GM23338 (cell line): ENCODE results near the gene SLC12A5. TPM values are rescaled to one million over a fixed set of nuclear protein-coding genes. Genes with fewer than 3 reads are reported as not detected.

ENCODE experiments used
- ATAC-seq: fragments of 200-7000 bp; cut with Tn5 transposase; 3 replicates; pipeline ENCODE4 v1.9.1; 2020
- DNase-seq: peaks from one replicate; pipeline ENCODE4 v3.0.0-alpha.2; 2015; ENCODE audit warnings: low spot score
- H2AFZ ChIP-seq: fragments of 200-600 bp; sonication (generic); 2 replicates; pipeline ENCODE4 v1.8.0; 2016; ENCODE audit warnings: antibody characterized with exemption, mild to moderate bottlenecking, moderate library complexity
- H3F3A ChIP-seq: fragments of 200-600 bp; sonication (generic); replicated peaks from 2 replicates; pipeline ENCODE4 v1.8.0; 2017; ENCODE audit warnings: antibody characterized with exemption, mixed run types, low read depth
- H3K27ac ChIP-seq: fragments of 200-600 bp; sonication (generic); 2 replicates; pipeline ENCODE4 v1.6.1; 2016; ENCODE audit warnings: low read depth
- H3K27me3 ChIP-seq: fragments of 200-600 bp; sonication (generic); 2 replicates; pipeline ENCODE4 v1.8.0; 2016; ENCODE audit warnings: mild to moderate bottlenecking, mixed run types, moderate library complexity; ENCODE audit not compliant: insufficient read depth
- H3K36me3 ChIP-seq: fragments of 200-600 bp; sonication (generic); 2 replicates; pipeline ENCODE4 v1.8.0; 2016; ENCODE audit warnings: mild to moderate bottlenecking; ENCODE audit not compliant: insufficient read depth
- H3K4me1 ChIP-seq: fragments of 200-600 bp; sonication (generic); 2 replicates; pipeline ENCODE4 v1.8.0; 2016; ENCODE audit warnings: mild to moderate bottlenecking, moderate library complexity; ENCODE audit not compliant: insufficient read depth
- H3K4me2 ChIP-seq: fragments of 200-600 bp; sonication (generic); 2 replicates; pipeline ENCODE4 v1.7.1; 2017; ENCODE audit warnings: mixed run types
- H3K4me3 ChIP-seq: fragments of 200-600 bp; sonication (generic); 2 replicates; pipeline ENCODE4 v1.6.1; 2016; ENCODE audit warnings: mixed run types
- H3K79me2 ChIP-seq: fragments of 200-600 bp; sonication (generic); replicated peaks from 2 replicates; pipeline ENCODE4 v1.8.0; 2017; ENCODE audit warnings: mild to moderate bottlenecking; ENCODE audit not compliant: insufficient read depth
- H3K9me2 ChIP-seq: fragments of 200-600 bp; sonication (generic); 2 replicates; pipeline ENCODE4 v1.8.0; 2017; ENCODE audit not compliant: insufficient read depth
- H4K20me1 ChIP-seq: fragments of 200-600 bp; sonication (generic); replicated peaks from 2 replicates; pipeline ENCODE4 v1.8.0; 2017; ENCODE audit warnings: mild to moderate bottlenecking; ENCODE audit not compliant: insufficient read depth
- H3K27ac Mint-ChIP-seq: 2 replicates; pipeline ENCODE4 v1.8.0; 2020; ENCODE audit warnings: inconsistent platforms, mild to moderate bottlenecking, moderate library complexity, mixed read lengths
- H3K27me3 Mint-ChIP-seq: 3 replicates; pipeline ENCODE4 v1.8.0; 2022; ENCODE audit warnings: low read depth, mild to moderate bottlenecking, moderate library complexity, mixed read lengths, inconsistent platforms; ENCODE audit not compliant: insufficient read depth, poor library complexity
- H3K36me3 Mint-ChIP-seq: 3 replicates; pipeline ENCODE4 v1.8.0; 2021; ENCODE audit warnings: low read depth, mild to moderate bottlenecking, inconsistent platforms, moderate library complexity, mixed read lengths
- H3K4me1 Mint-ChIP-seq: 3 replicates; pipeline ENCODE4 v1.8.0; 2020; ENCODE audit warnings: mild to moderate bottlenecking, inconsistent platforms, mixed read lengths
- H3K4me3 Mint-ChIP-seq: 3 replicates; pipeline ENCODE4 v1.8.0; 2021; ENCODE audit warnings: moderate library complexity, mild to moderate bottlenecking, inconsistent platforms, mixed read lengths
- H3K9me3 Mint-ChIP-seq: 3 replicates; pipeline ENCODE4 v1.8.0; 2020; ENCODE audit warnings: moderate library complexity, mild to moderate bottlenecking, inconsistent platforms, mixed read lengths
- CREB1 ChIP-seq: fragments of 250-450 bp; sonication (Bioruptor Pico); IDR thresholded peaks from 2 replicates; pipeline ENCODE4 v1.5.0; 2020; ENCODE audit warnings: low read depth, mild to moderate bottlenecking, moderate library complexity
- CTCF ChIP-seq, 2 experiments: fragments of 200-600 bp in 1 of 2; sonication (generic) in 1 of 2; conservative IDR thresholded peaks; 2 replicates each; pipeline versions ENCODE4 v1.5.1 to v1.6.1; 2016 to 2017; ENCODE audit warnings: antibody characterized with exemption in 2 of 2, low read depth in 2 of 2, mild to moderate bottlenecking in 2 of 2, moderate library complexity in 1 of 2
- ETS1 ChIP-seq: IDR thresholded peaks from 2 replicates; pipeline ENCODE4 v1.6.1; 2016; ENCODE audit warnings: antibody characterized with exemption
- EZH2 ChIP-seq: fragments of 200-600 bp; sonication (generic); IDR thresholded peaks from one replicate; pipeline ENCODE4 v1.8.0; 2017; ENCODE audit warnings: antibody characterized with exemption, mild to moderate bottlenecking, low read depth; ENCODE audit not compliant: unreplicated experiment
- EZH2phosphoT487 ChIP-seq: fragments of 200-600 bp; sonication (generic); IDR thresholded peaks from one replicate; pipeline ENCODE4 v1.8.1; 2018; ENCODE audit warnings: antibody characterized with exemption; ENCODE audit not compliant: unreplicated experiment
- JUNB ChIP-seq: IDR thresholded peaks from one replicate; pipeline ENCODE4 v1.6.1; 2016; ENCODE audit warnings: antibody characterized with exemption; ENCODE audit not compliant: unreplicated experiment
- NANOG ChIP-seq: IDR thresholded peaks from 2 replicates; pipeline ENCODE4 v1.6.1; 2016; ENCODE audit warnings: antibody characterized with exemption, borderline replicate concordance
- POLR2AphosphoS5 ChIP-seq: IDR thresholded peaks from 2 replicates; pipeline ENCODE4 v1.6.1; 2016; ENCODE audit warnings: antibody characterized with exemption, low read depth
- REST ChIP-seq: IDR thresholded peaks from one replicate; pipeline ENCODE4 v1.6.1; 2018; ENCODE audit warnings: antibody characterized with exemption; ENCODE audit not compliant: unreplicated experiment
- STAT1 ChIP-seq: IDR thresholded peaks from one replicate; pipeline ENCODE4 v1.6.1; 2016; ENCODE audit warnings: antibody characterized with exemption; ENCODE audit not compliant: unreplicated experiment
- ZNF114 ChIP-seq: fragments of 250-450 bp; sonication (Bioruptor Pico); IDR thresholded peaks from 2 replicates; pipeline ENCODE4 v1.5.0; 2020; ENCODE audit warnings: mild to moderate bottlenecking, moderate library complexity
- ZNF331 ChIP-seq: fragments of 250-450 bp; sonication (Bioruptor Pico); IDR thresholded peaks from 2 replicates; pipeline ENCODE4 v1.5.0; 2020; ENCODE audit warnings: low read depth, mild to moderate bottlenecking, moderate library complexity
- polyA plus RNA-seq: library from polyadenylated mRNA; unstranded; fragments of >200 nt; fragmentation: Nextera tagmentation; extraction: Ambion mirVana; gene quantifications from 2 replicates; pipeline ENCODE4 v1.2.1, GENCODE V29; 2016
- total RNA-seq: library from RNA; depleted of rRNA; stranded (reverse); fragments of >200 nt; shearing (Covaris generic); gene quantifications from 2 replicates; pipeline ENCODE4 v1.2.3, GENCODE V29; 2014

The SLC12A5 gene
- total and polyA plus RNA-seq, 2 experiments from 2014 or later: 3.5 to 8.4 TPM

- ATAC-seq (no peak), DNase-seq (no peak)
- Histone ChIP-seq H3F3A (no peaks in the 10 kb centered on the region), H3K27me3 (no peaks in the 10 kb centered on the region), H2AFZ (no peak overlapping the region), H3K36me3 (no peaks in the 10 kb centered on the region), H3K4me2 (no peak overlapping the region), H3K79me2 (no peaks in the 10 kb centered on the region), H3K4me3 (no peak overlapping the region), H3K9me2 (no peaks in the 10 kb centered on the region), H4K20me1 (no peaks in the 10 kb centered on the region), H3K27ac (no peak overlapping the region), H3K4me1 (no peaks in the 10 kb centered on the region)
- Mint-ChIP-seq H3K36me3 (no peaks in the 10 kb centered on the region; the same call in 2 of the 3 replicates), H3K27me3 (peaks cover 13% of the 10 kb centered on the region), H3K4me3 (no peak overlapping the region), H3K4me1 (peaks cover 9% of the 10 kb centered on the region), H3K27ac (no peak overlapping the region), H3K9me3 (no peaks in the 10 kb centered on the region)
- no peak for TF ChIP-seq POLR2AphosphoS5
- TF ChIP-seq EZH2phosphoT487: no peak
- TF ChIP-seq CTCF (conservative IDR thresholded peaks at IDR 0.05; ENCODE audit: low read depth in 2 of 2): no peak
- no peak for TF ChIP-seq NANOG
- TF ChIP-seq ZNF114 (CRISPR knock-in tag): no peak
- no peak for TF ChIP-seq JUNB
- no peak for TF ChIP-seq ETS1
Observed at GRCh38 chr20:46046588-46047310, 17.7 kb downstream of the SLC12A5 start.

GRCh38 chr20:46047821-46048220, 18.8 kb downstream of the SLC12A5 start:
- no peak overlapping the region for H3K27ac ChIP-seq
- H3K36me3 ChIP-seq: no peaks in the 10 kb centered on the region
- H3K79me2 ChIP-seq: no peaks in the 10 kb centered on the region
- H3K27me3 ChIP-seq: no peaks in the 10 kb centered on the region
- no peak overlapping the region for H3K4me2 ChIP-seq
- no peaks in the 10 kb centered on the region for H3K4me1 ChIP-seq
- H3F3A ChIP-seq: no peaks in the 10 kb centered on the region
- no peak overlapping the region for H2AFZ ChIP-seq
- Mint-ChIP-seq H3K36me3 (no peaks in the 10 kb centered on the region; the same call in 2 of the 3 replicates), H3K27ac (no peak overlapping the region), H3K27me3 (peaks cover 9% of the 10 kb centered on the region), H3K9me3 (no peaks in the 10 kb centered on the region), H3K4me3 (no peak overlapping the region), H3K4me1 (peaks cover 9% of the 10 kb centered on the region)
- H3K9me2 ChIP-seq: no peaks in the 10 kb centered on the region
- DNase-seq (no peak), ATAC-seq (no peak)
- no peaks in the 10 kb centered on the region for H4K20me1 ChIP-seq
- H3K4me3 ChIP-seq: no peak overlapping the region
- TF ChIP-seq POLR2AphosphoS5: no peak
- no peak for TF ChIP-seq REST
- no peak for TF ChIP-seq EZH2
- TF ChIP-seq STAT1: no peak
- TF ChIP-seq ETS1: no peak
- TF ChIP-seq EZH2phosphoT487: no peak
- no peak for TF ChIP-seq JUNB
- TF ChIP-seq CREB1 (CRISPR knock-in tag): no peak
- no peak for TF ChIP-seq ZNF331 (CRISPR knock-in tag)
- no peak for TF ChIP-seq NANOG
- no peak for TF ChIP-seq ZNF114 (CRISPR knock-in tag)
- no peak for TF ChIP-seq CTCF (conservative IDR thresholded peaks at IDR 0.05; ENCODE audit: low read depth in 2 of 2)
